Liver (tissue), 3 donors: ENCODE measurements around the gene SPPL2C.

Experiments
- EGR1 ChIP-seq, 2 donors: IDR thresholded peaks; 2 replicates each; pipeline ENCODE4 v1.6.1; 2016 to 2018; ENCODE audit warnings: antibody characterized with exemption in 2 of 2, low read depth in 2 of 2
- TAF1 ChIP-seq: conservative IDR thresholded peaks from 2 replicates; pipeline ENCODE4 v1.6.1; 2016; ENCODE audit warnings: antibody characterized with exemption, mild to moderate bottlenecking
- TF ChIP-seq, protein P1 (sequence below): fragments of 150-350 bp; IDR thresholded peaks from 2 replicates; pipeline ENCODE4 v1.5.1; 2017; ENCODE audit warnings: improper control_type of control experiment, low read depth, low read length; ENCODE audit not compliant: missing input control
- donor health status: healthy.
- donor health status: healthy.

DNA sequence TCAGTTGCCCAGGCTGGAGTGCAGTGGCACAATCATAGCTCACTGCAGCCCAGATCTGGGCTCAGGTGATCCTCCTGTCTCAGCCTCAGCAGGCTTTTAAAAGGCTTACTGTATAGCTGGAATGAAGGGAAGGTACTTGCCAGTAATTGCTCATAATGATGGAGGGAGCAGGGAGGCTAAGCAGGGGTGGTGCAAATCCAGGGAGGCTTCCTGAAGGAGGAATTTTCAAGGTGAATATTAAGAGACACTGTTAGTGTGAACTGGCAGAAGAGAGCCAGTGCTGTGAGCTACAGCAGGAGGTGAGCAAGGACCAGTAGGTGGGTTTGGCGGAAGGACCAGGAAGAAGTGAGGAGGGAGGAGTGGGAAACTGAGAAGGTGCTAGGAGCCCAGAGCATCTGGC is 35.8 kb upstream of the SPPL2C start:
- TF ChIP-seq, protein P1, sequence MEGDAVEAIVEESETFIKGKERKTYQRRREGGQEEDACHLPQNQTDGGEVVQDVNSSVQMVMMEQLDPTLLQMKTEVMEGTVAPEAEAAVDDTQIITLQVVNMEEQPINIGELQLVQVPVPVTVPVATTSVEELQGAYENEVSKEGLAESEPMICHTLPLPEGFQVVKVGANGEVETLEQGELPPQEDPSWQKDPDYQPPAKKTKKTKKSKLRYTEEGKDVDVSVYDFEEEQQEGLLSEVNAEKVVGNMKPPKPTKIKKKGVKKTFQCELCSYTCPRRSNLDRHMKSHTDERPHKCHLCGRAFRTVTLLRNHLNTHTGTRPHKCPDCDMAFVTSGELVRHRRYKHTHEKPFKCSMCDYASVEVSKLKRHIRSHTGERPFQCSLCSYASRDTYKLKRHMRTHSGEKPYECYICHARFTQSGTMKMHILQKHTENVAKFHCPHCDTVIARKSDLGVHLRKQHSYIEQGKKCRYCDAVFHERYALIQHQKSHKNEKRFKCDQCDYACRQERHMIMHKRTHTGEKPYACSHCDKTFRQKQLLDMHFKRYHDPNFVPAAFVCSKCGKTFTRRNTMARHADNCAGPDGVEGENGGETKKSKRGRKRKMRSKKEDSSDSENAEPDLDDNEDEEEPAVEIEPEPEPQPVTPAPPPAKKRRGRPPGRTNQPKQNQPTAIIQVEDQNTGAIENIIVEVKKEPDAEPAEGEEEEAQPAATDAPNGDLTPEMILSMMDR: no peak
- no peak for TF ChIP-seq TAF1
- TF ChIP-seq EGR1 (IDR thresholded peaks at IDR 0.05; ENCODE audit: low read depth in 2 of 2): no peak
